ENCODE results near the gene LHX4. TPM values are rescaled to one million over a fixed set of nuclear protein-coding genes. Genes with fewer than 3 reads are reported as not detected.

The LHX4 gene
- total and polyA plus RNA-seq, 2 of the 8 experiments (the other 6 are each of a cell fraction or from before 2014, with no cell fraction given), result 0.85 to 4.9 TPM

DNA sequence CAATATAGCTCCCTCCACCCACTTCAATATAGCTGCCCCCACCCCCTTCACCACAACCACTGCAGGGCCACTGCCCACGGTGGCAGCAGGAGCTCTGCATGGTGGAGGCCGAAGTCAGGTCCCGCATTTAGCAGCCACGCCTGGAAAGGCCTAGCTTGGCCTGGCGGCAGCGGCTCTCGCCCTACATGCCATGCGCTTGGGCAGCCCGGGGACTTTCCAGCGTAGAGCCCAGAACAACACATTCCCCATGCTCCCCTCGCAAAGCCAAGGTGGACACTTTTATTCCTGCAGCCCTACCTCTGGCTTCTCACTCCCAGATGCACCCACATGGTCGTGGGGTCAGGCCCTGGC is 37.1 kb downstream of the LHX4 start:
- CTCF ChIA-PET (ENCODE audit: partially characterized antibody), result interaction anchor here (0.7 to 11.1 kb wide), 6 partner anchors 13 to 88 kb away, joined by 3 to 244 read pairs (median 4); no protein-coding TSS in a partner anchor
- Histone ChIP-seq H2BK12ac (ENCODE audit: low read depth, low read length) (no peak overlapping the region), H3K9me3 (ENCODE audit: insufficient read depth in 2 of 2, low read depth in 1 of 2, low read length in 1 of 2) (no peaks in the 10 kb centered on the region), H3K79me1 (ENCODE audit: low read depth, low read length) (no peaks in the 10 kb centered on the region), H3K27me3 (replicated peaks in 1 of 4; ENCODE audit: control insufficient read depth in 3 of 4, extremely low read depth in 1 of 4, insufficient read depth in 3 of 4, low read length in 3 of 4) (no peaks in the 10 kb centered on the region; a peak in 1 of 7 replicates), H3K4me2 (ENCODE audit: insufficient read depth in 1 of 2, low read depth in 2 of 2, low read length in 2 of 2) (no peak overlapping the region), H3K4ac (replicated peaks; ENCODE audit: insufficient read length, low read depth, low read length) (no peak overlapping the region), H2AK5ac (ENCODE audit: low read depth, low read length) (no peak overlapping the region; the same call in 1 of the 2 replicates), H4K20me1 (replicated peaks in 1 of 2; ENCODE audit: control insufficient read depth in 1 of 2, insufficient read depth in 2 of 2, low read length in 2 of 2) (no peaks in the 10 kb centered on the region), H3K23ac (ENCODE audit: insufficient read length) (no peak overlapping the region), H2BK15ac (ENCODE audit: low read length) (0 out of 2 replicates have a peak overlapping the region, but pooled peaks have one; percentile 26), H4K5ac (ENCODE audit: insufficient read length, low read depth, low read length) (no peak overlapping the region), H2BK120ac (replicated peaks; ENCODE audit: low read depth, low read length) (no peak overlapping the region), H4K91ac (replicated peaks; ENCODE audit: insufficient read length, low read length) (no peak overlapping the region), H3K4me3 (ENCODE audit: extremely low read depth in 1 of 4, insufficient read depth in 2 of 4, low read depth in 3 of 4, low read length in 4 of 4) (no peak overlapping the region), H3K27ac (ENCODE audit: low read depth, low read length) (no peak overlapping the region), H4K8ac (ENCODE audit: extremely low read depth, insufficient read depth, low read length) (no peak overlapping the region), H2AFZ (ENCODE audit: low read length) (no peak overlapping the region), H2BK5ac (ENCODE audit: low read depth, low read length) (0 out of 2 replicates have a peak overlapping the region, but pooled peaks have one; percentile 8), H2BK20ac (ENCODE audit: low read length) (0 out of 2 replicates have a peak overlapping the region, but pooled peaks have one; percentile 41), H3K79me2 (ENCODE audit: control insufficient read depth in 1 of 2, insufficient read depth in 2 of 2, low read length in 2 of 2) (no peaks in the 10 kb centered on the region), H3K14ac (ENCODE audit: insufficient read length) (no peak overlapping the region), H3K4me1 (replicated peaks in 1 of 4; ENCODE audit: control insufficient read depth in 3 of 4, insufficient read depth in 4 of 4, low read length in 3 of 4) (peaks cover 15 to 49% (median 33%) of the 10 kb centered on the region in 4 experiments), H3K18ac (ENCODE audit: extremely low read depth, low read length) (peak overlapping the region; percentile 20; the same call in 1 of the 2 replicates), H3K23me2 (ENCODE audit: low read depth, low read length) (no peaks in the 10 kb centered on the region), H3K36me3 (ENCODE audit: control insufficient read depth in 2 of 4, insufficient read depth in 4 of 4, low read length in 3 of 4) (no peaks in the 10 kb centered on the region; a peak in 1 of 8 replicates), H3K56ac (replicated peaks; ENCODE audit: insufficient read length, low read depth, low read length) (no peak overlapping the region), H3K9ac (replicated peaks in 1 of 4; ENCODE audit: extremely low read depth in 1 of 4, low read depth in 3 of 4, low read length in 3 of 4) (no peak overlapping the region)
- POLR2A ChIA-PET (ENCODE audit: partially characterized antibody), result interaction anchor here (1.2 to 4.7 kb wide), 5 partner anchors 9 to 36 kb away, joined by 4 to 17 read pairs (median 6); no protein-coding TSS in a partner anchor
- 93% methylated on average over 12 of the region's 12 CpGs; no CpG with 5 or more reads in 1 of the 2 experiments for WGBS, 2 experiments (ENCODE audit: extremely low coverage in 1 of 2, insufficient coverage in 1 of 2, insufficient read length in 1 of 2, insufficient replicate concordance in 2 of 2, low coverage in 1 of 2, low lambda C conversion rate in 2 of 2, missing lambda C conversion rate in 1 of 2)
- DNase-seq (ENCODE audit: low read depth in 1 of 2, low spot score in 2 of 2) (peak in 1 of 2 experiments; percentile 42), FAIRE-seq (no peak)
- TF ChIP-seq TCF12 (IDR thresholded peaks at IDR 0.05; ENCODE audit: low read depth, low read length) (no peak), SP1 (IDR thresholded peaks at IDR 0.05; ENCODE audit: low read depth, low read length) (no peak)

Measured in H1 (cell line).